ENCODE results near the gene RIOX2.
"Not testable (repeated sequence)": the region's sequence is repeated elsewhere in the genome, so short reads cannot be mapped to it uniquely, and the experiment has no call there.

RIOX2 gene

GRCh38 chr3:97971679-97972567 is at the start of gene RIOX2:
Gene RIOX2, minus strand, starts transcription at chr3:97972431. Its CDS starts 4,838 bp downstream, at chr3:97967593.
- peak in 1 of 2 experiments; percentile 25 for DNase-seq

- DNase-seq = no peak
These were observed 48.2 kb upstream of the RIOX2 start for GRCh38 chr3:98020412-98020811.

- no peak for DNase-seq
These were observed 46.1 kb upstream of the RIOX2 start for GRCh38 chr3:98018301-98018700.

- no peak for DNase-seq
These were observed 42.0 kb upstream of the RIOX2 start for GRCh38 chr3:98014268-98014585.

- no peak for DNase-seq
These were observed 41.4 kb upstream of the RIOX2 start for GRCh38 chr3:98013411-98014267.

GRCh38 chr3:98012979-98013378 is 40.7 kb upstream of the RIOX2 start:
- no peak for DNase-seq

GRCh38 chr3:98010883-98011449 is 38.7 kb upstream of the RIOX2 start:
- DNase-seq = not testable (repeated sequence)

GRCh38 chr3:98010194-98010882 is 38.1 kb upstream of the RIOX2 start:
- no peak for DNase-seq

GRCh38 chr3:98008855-98009254 is 36.6 kb upstream of the RIOX2 start:
- no peak for DNase-seq

GRCh38 chr3:98005438-98005837 is 33.2 kb upstream of the RIOX2 start:
- no peak for DNase-seq

GRCh38 chr3:98004721-98005120 is 32.5 kb upstream of the RIOX2 start:
- no peak for DNase-seq

GRCh38 chr3:98003306-98003969 is 31.2 kb upstream of the RIOX2 start:
- no peak for DNase-seq

- no peak for DNase-seq
These were observed 30.5 kb upstream of the RIOX2 start for GRCh38 chr3:98002717-98003116.

GRCh38 chr3:97999994-98000393 is 27.8 kb upstream of the RIOX2 start:
- no peak for DNase-seq

GRCh38 chr3:97999103-97999502 is 26.9 kb upstream of the RIOX2 start:
- DNase-seq = no peak

GRCh38 chr3:97996988-97997387 is 24.8 kb upstream of the RIOX2 start:
- DNase-seq = no peak

- DNase-seq = no peak
These were observed 22.2 kb upstream of the RIOX2 start for GRCh38 chr3:97994328-97994945.

GRCh38 chr3:97993526-97993925 is 21.3 kb upstream of the RIOX2 start:
- DNase-seq = no peak

GRCh38 chr3:97992547-97993173 is 20.4 kb upstream of the RIOX2 start:
- no peak for DNase-seq

- no peak for DNase-seq
These were observed 19.1 kb upstream of the RIOX2 start for GRCh38 chr3:97991293-97991682.

- no peak for DNase-seq
These were observed 18.5 kb upstream of the RIOX2 start for GRCh38 chr3:97990624-97991292.
